Activated CD4-positive, alpha-beta memory T cell treated with anti-CD3 and anti-CD28 coated beads for 36 hours (primary cell): ENCODE results near the gene FNDC1. TPM values are rescaled to one million over a fixed set of nuclear protein-coding genes. Genes with fewer than 3 reads are reported as not detected.
"Not testable (repeated sequence)": the region's sequence is repeated elsewhere in the genome, so short reads cannot be mapped to it uniquely, and the experiment has no call there.

Source experiments
- CTCF ChIA-PET: fragments of 350-600 bp; sonication (Branson Sonifier 250); formaldehyde crosslinking; loops from one replicate; lab custom pipeline; 2021; ENCODE audit warnings: antibody characterized with exemption, inconsistent platforms; lab: Charles Lee
- POLR2A ChIA-PET: fragments of 350-600 bp; sonication (Branson Sonifier 250); formaldehyde crosslinking; loops from one replicate; lab custom pipeline; 2021; ENCODE audit warnings: antibody characterized with exemption; lab: Charles Lee
- DNase-seq: peaks from one replicate; pipeline ENCODE4 v3.0.0-alpha.2; 2020
- H3K27ac Mint-ChIP-seq: one replicate; pipeline ENCODE4 v1.8.0; 2021; ENCODE audit warnings: mixed read lengths
- H3K27me3 Mint-ChIP-seq: one replicate; pipeline ENCODE4 v1.8.0; 2021; ENCODE audit warnings: mixed read lengths
- H3K36me3 Mint-ChIP-seq: one replicate; pipeline ENCODE4 v1.8.0; 2021; ENCODE audit warnings: mixed read lengths
- H3K4me1 Mint-ChIP-seq: one replicate; pipeline ENCODE4 v1.8.0; 2021; ENCODE audit warnings: low read depth, mixed read lengths
- H3K4me3 Mint-ChIP-seq: one replicate; pipeline ENCODE4 v1.8.0; 2021; ENCODE audit warnings: mild to moderate bottlenecking, mixed read lengths
- H3K9me3 Mint-ChIP-seq: one replicate; pipeline ENCODE4 v1.8.0; 2021; ENCODE audit warnings: mixed read lengths
- intact Hi-C: fragments of 100-400 bp; cut with micrococcal nuclease; formaldehyde crosslinking; loops from one replicate; pipeline ENCODE4 v1.15.1; 2023
- total RNA-seq, 2 experiments: library from RNA; stranded (reverse); gene quantifications; one replicate each; pipeline ENCODE4 v1.2.3, GENCODE V29; 2021

The FNDC1 gene
- total RNA-seq = not detected

DNA sequence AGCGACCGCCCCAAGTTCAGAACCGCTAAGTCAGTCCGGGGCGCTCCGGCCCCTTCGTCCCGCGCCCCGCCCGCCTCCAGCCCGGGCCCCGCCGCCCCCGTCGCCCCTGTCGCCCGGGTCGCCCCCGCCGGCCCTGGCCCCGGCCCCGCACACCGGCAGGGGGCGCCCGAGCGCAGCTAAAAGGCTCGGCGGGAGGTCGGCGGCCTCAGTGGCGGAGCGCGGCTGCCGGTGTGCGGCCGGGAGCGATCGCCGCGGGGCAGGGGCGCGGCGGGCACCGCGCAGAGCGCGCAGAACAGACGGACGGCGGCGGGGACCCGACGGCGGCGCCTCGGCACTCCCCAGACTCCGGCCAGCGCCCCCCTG, at the start of gene FNDC1:
TSS of gene FNDC1 (plus strand) at position 208 of the 363 bp plus-strand sequence. CDS start 197 bp downstream, outside the sequence.
- POLR2A ChIA-PET = no interaction called here

DNA sequence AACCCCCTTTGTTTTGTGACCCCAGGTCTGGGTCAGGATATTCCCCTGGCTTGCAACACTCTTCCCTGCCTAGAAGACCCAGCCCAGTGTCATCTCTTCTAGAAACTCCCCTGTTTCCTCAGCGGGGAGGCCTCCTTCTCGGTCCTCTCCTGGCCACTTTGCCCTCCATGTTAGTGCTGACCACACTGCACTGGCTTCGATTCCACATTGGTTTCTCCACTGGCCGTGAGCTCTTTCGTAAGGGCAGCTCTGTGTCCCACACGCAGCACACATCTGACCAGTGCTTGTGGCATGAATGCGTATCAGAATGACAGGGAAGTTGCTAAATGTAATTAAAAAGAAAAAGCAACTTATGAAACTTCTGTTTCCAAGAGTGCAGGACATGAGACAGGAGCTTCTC, 49.4 kb upstream of the FNDC1 start:
- no peak for DNase-seq
- POLR2A ChIA-PET = no interaction called here
- H3K4me3 Mint-ChIP-seq = no peak overlapping the region
- no peaks in the 10 kb centered on the region for H3K4me1 Mint-ChIP-seq
- H3K27ac Mint-ChIP-seq = no peak overlapping the region
- intact Hi-C loops = no loop called here
- H3K9me3 Mint-ChIP-seq = no peaks in the 10 kb centered on the region
- no peaks in the 10 kb centered on the region for H3K27me3 Mint-ChIP-seq
- CTCF ChIA-PET = interaction anchor here (2.9 to 5.4 kb wide), 2 partner anchors 10 to 15 kb away, joined by 17 to 25 read pairs; no protein-coding TSS in a partner anchor
- no peaks in the 10 kb centered on the region for H3K36me3 Mint-ChIP-seq

More for the DNA sequence above, at the start of gene FNDC1:
- Mint-ChIP-seq H3K9me3 (no peaks in the 10 kb centered on the region), H3K36me3 (no peaks in the 10 kb centered on the region), H3K4me3 (peak within 1 kb of the TSS; percentile 61), H3K4me1 (peaks cover 15% of the 10 kb centered on the region), H3K27ac (no peak within 1 kb of the TSS), H3K27me3 (peaks cover 73% of the 10 kb centered on the region)
- peak; percentile 71 for DNase-seq
- intact Hi-C loops = loop anchor here (5.0 kb wide), 1 partner anchor 773 kb away; no protein-coding TSS in a partner anchor
- CTCF ChIA-PET = interaction anchor here (1.4 to 8.1 kb wide), 4 partner anchors 84 to 487 kb away, joined by 3 to 130 read pairs (median 4); no protein-coding TSS in a partner anchor

DNA sequence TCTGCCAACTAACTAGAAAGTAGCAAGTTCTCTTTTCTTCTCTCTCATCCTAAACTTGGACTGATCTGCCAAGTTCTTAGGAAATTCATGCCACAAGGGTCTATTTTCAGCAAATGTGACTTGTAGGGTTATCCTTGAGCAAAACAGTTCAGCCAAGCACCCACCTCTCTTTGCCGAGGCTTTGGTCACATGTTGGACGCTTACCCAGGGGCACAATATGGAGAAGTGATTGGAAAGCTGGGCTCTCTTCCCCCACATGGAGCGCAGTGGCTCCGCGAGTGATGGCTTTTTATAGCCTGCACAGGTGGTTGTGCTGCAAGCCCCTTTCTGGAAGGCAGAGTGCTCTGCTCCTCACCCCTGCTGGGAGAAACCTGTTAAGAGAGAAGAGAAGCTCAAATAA, 47.7 kb upstream of the FNDC1 start:
- DNase-seq = no peak
- intact Hi-C loops = no loop called here
- H3K9me3 Mint-ChIP-seq = no peaks in the 10 kb centered on the region
- no peak overlapping the region for H3K27ac Mint-ChIP-seq
- ChIA-PET CTCF (interaction anchor here (1.0 to 5.4 kb wide), 3 partner anchors 12 to 13 kb away, joined by 6 to 25 read pairs (median 8); no protein-coding TSS in a partner anchor), POLR2A (no interaction called here)
- H3K4me1 Mint-ChIP-seq = no peaks in the 10 kb centered on the region
- H3K27me3 Mint-ChIP-seq = no peaks in the 10 kb centered on the region
- H3K4me3 Mint-ChIP-seq = no peak overlapping the region
- H3K36me3 Mint-ChIP-seq = no peaks in the 10 kb centered on the region

DNA sequence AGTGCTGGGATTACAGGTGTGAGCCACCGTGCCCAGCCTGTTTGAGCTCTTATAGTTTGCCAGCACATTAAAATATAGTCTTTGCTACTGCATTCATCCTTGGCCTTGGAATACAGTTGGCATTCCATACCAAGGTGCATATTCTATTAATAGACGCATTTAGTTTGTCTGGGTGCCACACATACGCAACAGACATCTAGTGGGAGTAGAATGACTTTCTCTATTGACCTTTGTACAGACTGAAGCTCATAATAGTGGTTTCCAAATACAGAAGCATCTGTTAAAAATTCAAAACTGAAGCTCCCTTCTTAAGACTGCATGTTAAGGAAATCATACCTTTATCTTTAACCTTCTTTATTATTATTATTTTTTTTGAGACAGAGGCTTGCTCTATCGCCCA, 46.7 kb upstream of the FNDC1 start:
- no peak overlapping the region for H3K27ac Mint-ChIP-seq
- H3K27me3 Mint-ChIP-seq = no peaks in the 10 kb centered on the region
- H3K36me3 Mint-ChIP-seq = no peaks in the 10 kb centered on the region
- CTCF ChIA-PET = interaction anchor here (1.8 to 5.4 kb wide), 2 partner anchors 12 to 13 kb away, joined by 8 to 25 read pairs; no protein-coding TSS in a partner anchor
- H3K4me1 Mint-ChIP-seq = no peaks in the 10 kb centered on the region
- H3K9me3 Mint-ChIP-seq = no peaks in the 10 kb centered on the region
- intact Hi-C loops = no loop called here
- no peak overlapping the region for H3K4me3 Mint-ChIP-seq
- POLR2A ChIA-PET = no interaction called here
- no peak for DNase-seq

DNA sequence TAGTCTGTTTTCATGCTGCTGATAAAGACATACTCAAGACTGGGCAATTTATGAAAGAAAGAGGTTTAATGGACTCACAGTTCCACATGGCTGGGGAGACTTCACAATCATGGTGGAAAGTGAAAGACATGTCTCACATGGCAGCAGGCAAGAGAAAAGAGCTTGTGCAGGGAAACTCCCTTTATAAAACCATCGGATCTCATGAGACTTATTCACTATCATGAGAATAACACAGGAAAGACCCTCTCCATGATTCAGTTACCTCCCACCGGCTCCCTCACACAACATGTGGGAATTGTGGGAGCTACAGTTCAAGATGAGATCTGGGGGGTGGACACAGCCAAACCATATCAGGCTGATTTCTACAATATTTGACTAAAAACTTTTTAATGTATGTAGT, 45.4 kb upstream of the FNDC1 start:
- H3K4me1 Mint-ChIP-seq, H3K36me3 Mint-ChIP-seq, intact Hi-C loops, POLR2A ChIA-PET, H3K27ac Mint-ChIP-seq, H3K27me3 Mint-ChIP-seq, H3K9me3 Mint-ChIP-seq, H3K4me3 Mint-ChIP-seq, DNase-seq: not testable (repeated sequence)
- CTCF ChIA-PET = interaction anchor here (1.1 to 5.4 kb wide), 2 partner anchors 11 to 19 kb away, joined by 3 to 25 read pairs; no protein-coding TSS in a partner anchor

DNA sequence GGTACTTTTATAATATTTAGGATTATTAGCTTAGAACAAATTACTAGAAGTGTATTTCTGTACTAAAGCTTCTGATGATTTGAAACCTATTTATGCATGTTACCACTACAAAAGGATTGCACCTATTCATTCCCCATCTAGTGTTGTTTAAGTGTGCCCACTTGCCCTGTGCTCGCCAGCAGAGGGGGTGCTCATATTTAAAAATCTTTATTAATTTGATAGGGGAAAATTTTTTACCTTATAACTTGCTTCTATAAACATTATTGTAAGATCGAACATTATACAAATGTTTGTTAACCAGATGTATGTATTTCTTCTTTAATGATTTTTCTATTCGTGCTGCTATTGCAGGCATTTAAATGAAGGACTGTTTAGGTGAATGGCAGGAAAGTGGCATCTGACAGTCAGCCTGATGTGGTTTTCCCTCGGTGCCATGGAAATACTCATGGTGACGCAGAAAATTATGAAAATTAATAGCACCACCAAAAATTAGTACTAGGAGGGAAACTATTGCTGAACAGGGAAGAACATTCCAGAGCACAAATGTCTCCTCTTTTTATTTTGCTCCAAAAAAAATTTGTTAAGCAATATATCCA, 44.1 kb upstream of the FNDC1 start:
- POLR2A ChIA-PET = no interaction called here
- H3K4me1 Mint-ChIP-seq = no peaks in the 10 kb centered on the region
- no peak for DNase-seq
- no peaks in the 10 kb centered on the region for H3K27me3 Mint-ChIP-seq
- no peaks in the 10 kb centered on the region for H3K9me3 Mint-ChIP-seq
- intact Hi-C loops = no loop called here
- CTCF ChIA-PET = interaction anchor here (1.1 to 2.7 kb wide), 2 partner anchors 10 to 15 kb away, joined by 3 to 16 read pairs; no protein-coding TSS in a partner anchor
- no peak overlapping the region for H3K27ac Mint-ChIP-seq
- no peak overlapping the region for H3K4me3 Mint-ChIP-seq
- no peaks in the 10 kb centered on the region for H3K36me3 Mint-ChIP-seq

DNA sequence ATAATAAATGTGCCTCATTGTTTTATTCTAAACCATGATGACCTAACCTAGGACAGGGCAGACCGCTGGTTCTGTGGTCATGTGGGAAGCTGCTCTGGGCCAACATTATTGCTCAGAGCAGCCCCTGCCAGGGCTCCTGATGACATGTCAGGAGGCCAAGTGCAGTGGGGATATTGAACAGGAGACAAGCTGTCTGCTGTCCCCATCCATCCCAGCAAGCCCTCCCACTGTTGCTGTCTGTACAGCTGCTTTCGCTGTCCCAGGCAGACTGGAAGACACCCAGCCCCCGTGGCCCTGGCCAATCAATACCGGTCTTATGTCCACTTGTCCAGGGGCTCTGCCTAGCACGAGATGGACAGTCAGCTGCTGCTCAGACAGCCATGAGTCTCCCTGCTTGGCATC, 43.2 kb upstream of the FNDC1 start:
- Mint-ChIP-seq H3K4me3 (no peak overlapping the region), H3K27ac (no peak overlapping the region), H3K36me3 (no peaks in the 10 kb centered on the region), H3K27me3 (no peaks in the 10 kb centered on the region), H3K9me3 (no peaks in the 10 kb centered on the region), H3K4me1 (no peaks in the 10 kb centered on the region)
- intact Hi-C loops = no loop called here
- ChIA-PET CTCF (interaction anchor here (1.1 to 2.7 kb wide), 3 partner anchors 9 to 16 kb away, joined by 3 to 16 read pairs (median 6); no protein-coding TSS in a partner anchor), POLR2A (no interaction called here)
- DNase-seq = no peak

DNA sequence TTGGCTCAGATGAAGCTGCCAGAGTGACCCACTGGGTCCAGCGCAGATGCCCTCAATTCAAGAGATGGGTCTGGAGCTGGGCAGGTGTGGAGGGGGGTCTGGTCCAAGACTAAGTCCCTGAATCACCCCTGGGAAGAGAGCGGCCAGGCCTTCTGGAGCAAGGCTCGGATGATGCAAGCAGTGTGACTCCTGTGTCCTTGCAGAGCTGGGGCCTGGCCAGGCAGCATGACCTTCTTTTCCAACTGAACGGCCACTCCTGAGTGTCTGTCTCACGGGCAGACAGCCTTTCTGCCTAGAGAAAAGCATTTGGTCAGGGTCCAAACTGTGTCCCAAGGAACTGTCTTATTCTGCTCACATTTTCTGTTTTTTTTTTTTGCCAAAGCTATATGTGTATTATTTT, 42.6 kb upstream of the FNDC1 start:
- H3K27ac Mint-ChIP-seq = no peak overlapping the region
- H3K27me3 Mint-ChIP-seq = no peaks in the 10 kb centered on the region
- ChIA-PET POLR2A (no interaction called here), CTCF (interaction anchor here (1.1 to 2.7 kb wide), 3 partner anchors 8 to 17 kb away, joined by 3 to 16 read pairs (median 6); no protein-coding TSS in a partner anchor)
- DNase-seq = no peak
- H3K36me3 Mint-ChIP-seq = no peaks in the 10 kb centered on the region
- intact Hi-C loops = no loop called here
- no peaks in the 10 kb centered on the region for H3K9me3 Mint-ChIP-seq
- no peaks in the 10 kb centered on the region for H3K4me1 Mint-ChIP-seq
- H3K4me3 Mint-ChIP-seq = no peak overlapping the region

DNA sequence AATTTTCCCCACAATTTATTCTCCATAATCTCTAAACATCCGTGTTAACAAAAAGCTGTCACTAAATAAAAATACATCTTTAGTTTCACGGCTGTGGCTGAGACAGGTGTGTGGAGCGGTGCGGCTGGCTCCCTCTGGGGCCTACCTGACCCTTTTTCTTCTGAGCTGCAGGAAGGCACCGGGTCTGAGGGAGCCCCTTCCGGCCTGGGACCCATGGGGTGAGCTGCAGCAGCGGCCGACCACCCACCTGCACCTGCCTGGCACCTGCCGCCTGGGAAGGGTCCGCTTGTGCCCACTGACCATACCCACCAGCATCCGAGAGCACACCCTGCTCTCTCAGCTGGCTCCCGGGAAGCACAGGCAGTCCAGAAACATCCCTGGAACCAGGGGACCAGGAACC, 41.5 kb upstream of the FNDC1 start:
- Mint-ChIP-seq H3K36me3 (no peaks in the 10 kb centered on the region), H3K4me1 (no peaks in the 10 kb centered on the region), H3K27me3 (no peaks in the 10 kb centered on the region), H3K9me3 (no peaks in the 10 kb centered on the region), H3K4me3 (no peak overlapping the region), H3K27ac (no peak overlapping the region)
- POLR2A ChIA-PET = no interaction called here
- no peak for DNase-seq
- intact Hi-C loops = no loop called here
- CTCF ChIA-PET = interaction anchor here (1.6 to 10.7 kb wide), 2 partner anchors 15 to 121 kb away, joined by 6 to 248 read pairs; no protein-coding TSS in a partner anchor

DNA sequence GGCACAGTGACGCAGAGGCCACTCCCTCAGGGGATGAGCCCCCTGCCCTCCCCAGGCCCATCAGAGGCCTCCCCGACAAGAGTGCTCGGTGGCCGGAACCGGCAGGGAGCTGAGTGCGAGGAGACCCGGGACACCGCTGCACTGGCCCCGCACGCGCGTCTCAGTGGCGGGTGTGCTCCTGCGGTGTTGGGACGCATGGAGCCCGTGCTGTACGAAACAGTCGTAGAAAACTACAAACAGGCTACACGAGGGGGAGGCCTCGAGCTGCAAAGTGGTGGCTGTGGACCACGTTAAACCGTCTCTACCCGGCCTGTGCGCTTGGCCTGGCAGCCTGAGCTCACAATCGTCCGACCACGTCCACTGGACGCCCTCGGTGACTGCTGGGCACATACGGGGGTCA, 40.2 kb upstream of the FNDC1 start:
- Mint-ChIP-seq H3K4me1 (no peaks in the 10 kb centered on the region), H3K36me3 (no peaks in the 10 kb centered on the region), H3K9me3 (no peaks in the 10 kb centered on the region), H3K27ac (no peak overlapping the region), H3K27me3 (no peaks in the 10 kb centered on the region), H3K4me3 (no peak overlapping the region)
- no peak for DNase-seq
- ChIA-PET CTCF (interaction anchor here (1.1 to 10.7 kb wide), 4 partner anchors 19 to 122 kb away, joined by 3 to 248 read pairs (median 6); no protein-coding TSS in a partner anchor), POLR2A (no interaction called here)
- intact Hi-C loops = no loop called here

DNA sequence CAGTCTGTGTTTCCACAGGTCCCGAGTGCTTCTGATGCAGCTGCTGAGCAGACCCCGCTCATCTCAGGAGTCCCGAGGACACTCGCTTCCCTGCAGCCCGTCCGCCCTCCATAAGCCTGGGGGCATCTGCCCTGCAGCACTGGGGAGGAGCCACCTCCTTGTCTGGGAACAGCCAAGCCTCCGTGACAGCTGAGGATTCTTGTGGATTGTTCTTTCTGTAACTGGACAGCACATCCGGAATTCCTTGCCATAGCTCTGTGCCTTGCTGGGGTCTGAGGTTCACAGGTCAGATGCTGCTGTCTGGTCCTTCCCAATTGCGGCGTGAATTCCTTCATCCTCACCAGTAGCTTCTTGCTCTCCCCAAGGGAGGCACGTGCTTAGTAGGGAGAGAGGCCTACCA, 38.4 kb upstream of the FNDC1 start:
- CTCF ChIA-PET = interaction anchor here (7.6 to 10.7 kb wide), 2 partner anchors 21 to 124 kb away, joined by 111 to 248 read pairs; no protein-coding TSS in a partner anchor
- Mint-ChIP-seq H3K36me3 (no peaks in the 10 kb centered on the region), H3K27me3 (no peaks in the 10 kb centered on the region), H3K9me3 (no peaks in the 10 kb centered on the region), H3K4me3 (no peak overlapping the region), H3K27ac (no peak overlapping the region), H3K4me1 (no peaks in the 10 kb centered on the region)
- POLR2A ChIA-PET = no interaction called here
- intact Hi-C loops = no loop called here
- no peak for DNase-seq

DNA sequence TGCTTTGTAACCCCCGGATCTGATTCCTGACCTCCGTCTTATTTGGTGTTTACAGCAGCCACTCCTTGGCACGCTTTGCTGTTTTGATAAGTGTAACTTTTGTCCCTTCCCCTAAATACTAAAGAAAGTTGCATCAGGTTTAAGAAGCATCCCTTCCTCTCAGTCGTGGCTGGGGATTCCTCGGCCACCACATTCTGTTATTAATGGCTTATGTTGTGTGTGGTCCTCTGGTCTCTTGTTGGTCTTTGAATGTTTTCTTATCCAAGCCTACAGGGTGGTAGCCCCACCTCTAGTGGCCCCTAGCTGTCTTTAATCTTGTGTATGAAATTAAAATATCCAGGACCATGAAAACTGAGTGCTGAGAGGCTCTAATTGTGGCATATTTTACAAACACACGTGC, 37.5 kb upstream of the FNDC1 start:
- Mint-ChIP-seq H3K27ac (no peak overlapping the region), H3K4me3 (no peak overlapping the region), H3K4me1 (no peaks in the 10 kb centered on the region), H3K9me3 (no peaks in the 10 kb centered on the region), H3K27me3 (peaks cover 1% of the 10 kb centered on the region), H3K36me3 (no peaks in the 10 kb centered on the region)
- no peak for DNase-seq
- ChIA-PET CTCF (interaction anchor here (7.6 to 10.7 kb wide), 2 partner anchors 22 to 125 kb away, joined by 111 to 248 read pairs; no protein-coding TSS in a partner anchor), POLR2A (no interaction called here)
- intact Hi-C loops = no loop called here
